SU-DHL-6 (cell line): ENCODE data around the gene VAPA.

ENCODE experiments used
- H2AFZ ChIP-seq: fragments of 200-600 bp; sonication (generic); 2 replicates; pipeline ENCODE4 v1.6.1; 2014; ENCODE audit warnings: low read depth, mild to moderate bottlenecking, moderate library complexity, mixed read lengths, antibody characterized with exemption, low read length; ENCODE audit not compliant: severe bottlenecking
- H3F3A ChIP-seq: fragments of 200-600 bp; shearing (Covaris generic); 2 replicates; pipeline ENCODE4 v1.6.0; 2016; ENCODE audit warnings: antibody characterized with exemption, mild to moderate bottlenecking; ENCODE audit not compliant: insufficient read depth
- H3K27ac ChIP-seq: fragments of 200-600 bp; sonication (generic); 2 replicates; pipeline ENCODE4 v1.5.1; 2016; ENCODE audit warnings: low read depth, mild to moderate bottlenecking, low read length, moderate library complexity, mixed read lengths
- H3K27me3 ChIP-seq: fragments of 200-600 bp; sonication (generic), shearing (Covaris generic); 2 replicates; pipeline ENCODE4 v1.6.0; 2014; ENCODE audit warnings: mild to moderate bottlenecking, low read length
- H3K36me3 ChIP-seq: fragments of 200-600 bp; sonication (generic); 2 replicates; pipeline ENCODE4 v1.6.1; 2014; ENCODE audit warnings: mild to moderate bottlenecking, low read length, mixed read lengths
- H3K4me2 ChIP-seq: fragments of 300-600, 200-600 bp; shearing (Covaris generic), sonication (generic); 2 replicates; pipeline ENCODE4 v1.6.0; 2014; ENCODE audit warnings: low read length, low read depth, mild to moderate bottlenecking; ENCODE audit not compliant: poor library complexity, severe bottlenecking
- H3K4me3 ChIP-seq: fragments of 200-600 bp; sonication (generic); 2 replicates; pipeline ENCODE4 v1.5.1; 2014; ENCODE audit warnings: antibody characterized with exemption, low read length, mild to moderate bottlenecking, mixed read lengths; ENCODE audit not compliant: insufficient read depth, poor library complexity, severe bottlenecking
- H3K79me2 ChIP-seq: fragments of 200-600 bp; sonication (generic); 2 replicates; pipeline ENCODE4 v1.6.1; 2014; ENCODE audit warnings: mild to moderate bottlenecking, low read length, moderate library complexity; ENCODE audit not compliant: insufficient read depth
- H3K9ac ChIP-seq: fragments of 200-600 bp; sonication (generic); 2 replicates; pipeline ENCODE4 v1.7.0; 2014; ENCODE audit warnings: mild to moderate bottlenecking, low read length
- H3K9me2 ChIP-seq: fragments of 200-600 bp; sonication (generic); replicated peaks from 2 replicates; pipeline ENCODE4 v1.6.1; 2014; ENCODE audit warnings: low read length; ENCODE audit not compliant: insufficient read depth
- H3K9me3 ChIP-seq: fragments of 200-600 bp; sonication (generic); 2 replicates; pipeline ENCODE4 v1.6.1; 2014; ENCODE audit warnings: low read length, mixed read lengths; ENCODE audit not compliant: insufficient read depth
- H4K20me1 ChIP-seq: fragments of 200-600 bp; sonication (generic); 2 replicates; pipeline ENCODE4 v1.6.1; 2014; ENCODE audit warnings: low read depth, mild to moderate bottlenecking, antibody characterized with exemption, low read length, moderate library complexity, mixed read lengths
- CTCF ChIP-seq: fragments of 200-600 bp; sonication (generic); IDR thresholded peaks from one replicate; pipeline ENCODE4 v1.5.1; 2017; ENCODE audit warnings: antibody characterized with exemption, mild to moderate bottlenecking, low read length, moderate library complexity; ENCODE audit not compliant: insufficient read depth, poor library complexity, severe bottlenecking
- EZH2phosphoT487 ChIP-seq: fragments of 200-600 bp; sonication (generic), shearing (Covaris generic); conservative IDR thresholded peaks from 2 replicates; pipeline ENCODE4 v1.6.1; 2018; ENCODE audit warnings: mild to moderate bottlenecking, antibody characterized with exemption, low read length, moderate library complexity, mixed read lengths

Gene VAPA

GRCh38 chr18:9930299-9930884 lies 16.6 kb downstream of the VAPA start:
- Histone ChIP-seq H3K9ac (no peak overlapping the region), H3K9me3 (no peaks in the 10 kb centered on the region), H3K4me3 (no peak overlapping the region), H3K36me3 (peaks cover 11% of the 10 kb centered on the region), H3F3A (no peaks in the 10 kb centered on the region), H3K27me3 (no peaks in the 10 kb centered on the region), H4K20me1 (peaks cover 82% of the 10 kb centered on the region), H3K79me2 (peaks cover 94% of the 10 kb centered on the region), H3K4me2 (no peak overlapping the region), H3K27ac (no peak overlapping the region), H3K9me2 (no peaks in the 10 kb centered on the region), H2AFZ (no peak overlapping the region)
- no peak for TF ChIP-seq CTCF

GRCh38 chr18:9931146-9931545 lies 17.3 kb downstream of the VAPA start:
- Histone ChIP-seq H3K27ac (no peak overlapping the region), H3K4me3 (no peak overlapping the region), H3K9ac (no peak overlapping the region), H3K79me2 (peaks cover 91% of the 10 kb centered on the region), H2AFZ (no peak overlapping the region), H3K4me2 (no peak overlapping the region), H3K9me2 (no peaks in the 10 kb centered on the region), H3K27me3 (no peaks in the 10 kb centered on the region), H4K20me1 (peaks cover 74% of the 10 kb centered on the region), H3K9me3 (no peaks in the 10 kb centered on the region), H3F3A (no peaks in the 10 kb centered on the region), H3K36me3 (peaks cover 19% of the 10 kb centered on the region)
- TF ChIP-seq EZH2phosphoT487, result no peak
- TF ChIP-seq CTCF, result no peak

- no peaks in the 10 kb centered on the region for H3F3A ChIP-seq
- H3K9me3 ChIP-seq, result no peaks in the 10 kb centered on the region
- no peak overlapping the region for H3K4me3 ChIP-seq
- peaks cover 69% of the 10 kb centered on the region for H4K20me1 ChIP-seq
- TF ChIP-seq EZH2phosphoT487 (no peak), CTCF (no peak)
- H3K9me2 ChIP-seq, result no peaks in the 10 kb centered on the region
- H3K36me3 ChIP-seq, result peaks cover 22% of the 10 kb centered on the region
- H2AFZ ChIP-seq, result no peak overlapping the region
- H3K27me3 ChIP-seq, result no peaks in the 10 kb centered on the region
- H3K4me2 ChIP-seq, result no peak overlapping the region
- no peak overlapping the region for H3K9ac ChIP-seq
- H3K27ac ChIP-seq, result no peak overlapping the region
- H3K79me2 ChIP-seq, result peaks cover 86% of the 10 kb centered on the region
These were observed 17.9 kb downstream of the VAPA start for GRCh38 chr18:9931678-9932077.
